ENCODE measurements around the gene POLR2L. TPM values are rescaled to one million over a fixed set of nuclear protein-coding genes. Genes with fewer than 3 reads are reported as not detected.

POLR2L gene
- polyA plus RNA-seq, 1 of the 3 experiments (the other 2 are of a cell fraction) = 540 TPM

GRCh38 chr11:850775-851763, 8.7 kb upstream of the POLR2L start:
- H3K9me3 ChIP-seq = no peaks in the 10 kb centered on the region
- peak; percentile 28 for TF ChIP-seq SMC3 (IDR thresholded peaks at IDR 0.05; ENCODE audit: low read depth, low read length)
- peak; percentile 41; the same call in 1 of the 2 replicates for TF ChIP-seq CTCF (IDR thresholded peaks at IDR 0.05)
- no peak for TF ChIP-seq ELF1 (IDR thresholded peaks at IDR 0.05)
- TF ChIP-seq RAD21 (IDR thresholded peaks at IDR 0.05; ENCODE audit: low read length) = peak; percentile 63
- no peak for TF ChIP-seq YY1 (IDR thresholded peaks at IDR 0.05; ENCODE audit: low read depth)
- TF ChIP-seq MXI1 (IDR thresholded peaks at IDR 0.05; ENCODE audit: low read depth, low read length) = peak; percentile 7; the same call in 1 of the 2 replicates
- TF ChIP-seq FOXJ3 (CRISPR knock-in tag; IDR thresholded peaks at IDR 0.05) = 0 out of 2 replicates have a peak, but pooled peaks have one; percentile 29
- H2AFZ ChIP-seq (ENCODE audit: low read depth) = no peak overlapping the region
- H3K27ac ChIP-seq (ENCODE audit: low read depth in 2 of 2, low read length in 1 of 2) = no peak overlapping the region
- peak overlapping the region; percentile 72; the same call in 1 of the 2 replicates for H3K4me2 ChIP-seq
- H3F3A ChIP-seq (replicated peaks; ENCODE audit: insufficient read depth) = peaks cover 6% of the 10 kb centered on the region
- peaks cover 72% of the 10 kb centered on the region for H4K20me1 ChIP-seq (ENCODE audit: insufficient read depth)
- peak overlapping the region; percentile 43 to 51; a peak in 3 of 4 replicates for H3K4me3 ChIP-seq (ENCODE audit: low read depth in 2 of 2, low read length in 1 of 2)
- 68% methylated on average over 13 of the region's 28 CpGs for WGBS (ENCODE audit: low lambda C conversion rate)
- DNase-seq = peak; percentile 69
- peaks cover 44% of the 10 kb centered on the region; the same call in 1 of the 2 replicates for H3K79me2 ChIP-seq (ENCODE audit: insufficient read depth)
- H3K4me1 ChIP-seq (ENCODE audit: control insufficient read depth in 1 of 2, insufficient read depth in 2 of 2, low read depth in 1 of 2, low read length in 1 of 2) = peaks cover 19 to 48% of the 10 kb centered on the region in 2 experiments; a peak in 3 of 4 replicates
- no peaks in the 10 kb centered on the region for H3K27me3 ChIP-seq (ENCODE audit: insufficient read depth)
- H3K9me2 ChIP-seq = no peaks in the 10 kb centered on the region
- no peak overlapping the region for H3K9ac ChIP-seq
- ChIA-PET POLR2A (interaction anchor here (0.8 kb wide), 1 partner anchor 9 kb away, joined by 3 read pairs; no protein-coding TSS in a partner anchor), CTCF (interaction anchor here (0.7 to 2.2 kb wide), 13 partner anchors 9 to 202 kb away, joined by 3 to 24 read pairs (median 4); partner anchors contain the start of gene AP2A2)
- no peaks in the 10 kb centered on the region for H3K36me3 ChIP-seq (replicated peaks in 1 of 2; ENCODE audit: control insufficient read depth in 1 of 2, insufficient read depth in 2 of 2, low read length in 1 of 2)

- Histone ChIP-seq H4K20me1 (ENCODE audit: insufficient read depth) (peaks cover 63% of the 10 kb centered on the region), H3K9ac (no peak overlapping the region), H3K36me3 (replicated peaks in 1 of 2; ENCODE audit: control insufficient read depth in 1 of 2, insufficient read depth in 2 of 2, low read length in 1 of 2) (no peaks in the 10 kb centered on the region), H3K79me2 (ENCODE audit: insufficient read depth) (peaks cover 53% of the 10 kb centered on the region), H3K27ac (ENCODE audit: low read depth in 2 of 2, low read length in 1 of 2) (no peak overlapping the region; a peak in 1 of 4 replicates), H2AFZ (ENCODE audit: low read depth) (no peak overlapping the region), H3K27me3 (ENCODE audit: insufficient read depth) (no peaks in the 10 kb centered on the region), H3K9me3 (no peaks in the 10 kb centered on the region), H3K4me3 (ENCODE audit: low read depth in 2 of 2, low read length in 1 of 2) (peak overlapping the region; percentile 44 to 51), H3K4me1 (ENCODE audit: control insufficient read depth in 1 of 2, insufficient read depth in 2 of 2, low read depth in 1 of 2, low read length in 1 of 2) (peaks cover 28 to 43% of the 10 kb centered on the region in 2 experiments; a peak in 3 of 4 replicates), H3K9me2 (no peaks in the 10 kb centered on the region), H3F3A (replicated peaks; ENCODE audit: insufficient read depth) (peaks cover 15% of the 10 kb centered on the region), H3K4me2 (peak overlapping the region; percentile 72; the same call in 1 of the 2 replicates)
- ChIA-PET CTCF (interaction anchor here (1.0 to 3.1 kb wide), 7 partner anchors 10 to 203 kb away, joined by 3 to 24 read pairs (median 8); no protein-coding TSS in a partner anchor), POLR2A (no interaction called here)
- TF ChIP-seq EP300 (IDR thresholded peaks at IDR 0.05; ENCODE audit: borderline replicate concordance in 1 of 2, low read depth in 1 of 2, low read length in 1 of 2) = no peak
- peak; percentile 33; the same call in 1 of the 2 replicates for TF ChIP-seq MXI1 (IDR thresholded peaks at IDR 0.05; ENCODE audit: low read depth, low read length)
- DNase-seq = peak; percentile 87
- WGBS (ENCODE audit: low lambda C conversion rate) = 54% methylated on average over 44 of the region's 97 CpGs
Measured at GRCh38 chr11:849951-850774, 7.8 kb upstream of the POLR2L start.

All from SK-N-SH (cell line).